GM23338 (cell line): ENCODE measurements around the gene COL25A1. TPM values are rescaled to one million over a fixed set of nuclear protein-coding genes. Genes with fewer than 3 reads are reported as not detected.

Experiments used
- ATAC-seq: fragments of 200-7000 bp; cut with Tn5 transposase; 3 replicates; pipeline ENCODE4 v1.9.1; 2020
- DNase-seq: peaks from one replicate; pipeline ENCODE4 v3.0.0-alpha.2; 2015; ENCODE audit warnings: low spot score
- H2AFZ ChIP-seq: fragments of 200-600 bp; sonication (generic); 2 replicates; pipeline ENCODE4 v1.8.0; 2016; ENCODE audit warnings: antibody characterized with exemption, mild to moderate bottlenecking, moderate library complexity
- H3F3A ChIP-seq: fragments of 200-600 bp; sonication (generic); replicated peaks from 2 replicates; pipeline ENCODE4 v1.8.0; 2017; ENCODE audit warnings: antibody characterized with exemption, mixed run types, low read depth
- H3K27ac ChIP-seq: fragments of 200-600 bp; sonication (generic); 2 replicates; pipeline ENCODE4 v1.6.1; 2016; ENCODE audit warnings: low read depth
- H3K27me3 ChIP-seq: fragments of 200-600 bp; sonication (generic); 2 replicates; pipeline ENCODE4 v1.8.0; 2016; ENCODE audit warnings: mild to moderate bottlenecking, mixed run types, moderate library complexity; ENCODE audit not compliant: insufficient read depth
- H3K36me3 ChIP-seq: fragments of 200-600 bp; sonication (generic); 2 replicates; pipeline ENCODE4 v1.8.0; 2016; ENCODE audit warnings: mild to moderate bottlenecking; ENCODE audit not compliant: insufficient read depth
- H3K4me1 ChIP-seq: fragments of 200-600 bp; sonication (generic); 2 replicates; pipeline ENCODE4 v1.8.0; 2016; ENCODE audit warnings: mild to moderate bottlenecking, moderate library complexity; ENCODE audit not compliant: insufficient read depth
- H3K4me2 ChIP-seq: fragments of 200-600 bp; sonication (generic); 2 replicates; pipeline ENCODE4 v1.7.1; 2017; ENCODE audit warnings: mixed run types
- H3K4me3 ChIP-seq: fragments of 200-600 bp; sonication (generic); 2 replicates; pipeline ENCODE4 v1.6.1; 2016; ENCODE audit warnings: mixed run types
- H3K79me2 ChIP-seq: fragments of 200-600 bp; sonication (generic); replicated peaks from 2 replicates; pipeline ENCODE4 v1.8.0; 2017; ENCODE audit warnings: mild to moderate bottlenecking; ENCODE audit not compliant: insufficient read depth
- H3K9me2 ChIP-seq: fragments of 200-600 bp; sonication (generic); 2 replicates; pipeline ENCODE4 v1.8.0; 2017; ENCODE audit not compliant: insufficient read depth
- H4K20me1 ChIP-seq: fragments of 200-600 bp; sonication (generic); replicated peaks from 2 replicates; pipeline ENCODE4 v1.8.0; 2017; ENCODE audit warnings: mild to moderate bottlenecking; ENCODE audit not compliant: insufficient read depth
- H3K27ac Mint-ChIP-seq: 2 replicates; pipeline ENCODE4 v1.8.0; 2020; ENCODE audit warnings: inconsistent platforms, mild to moderate bottlenecking, moderate library complexity, mixed read lengths
- H3K27me3 Mint-ChIP-seq: 3 replicates; pipeline ENCODE4 v1.8.0; 2022; ENCODE audit warnings: low read depth, mild to moderate bottlenecking, moderate library complexity, mixed read lengths, inconsistent platforms; ENCODE audit not compliant: insufficient read depth, poor library complexity
- H3K36me3 Mint-ChIP-seq: 3 replicates; pipeline ENCODE4 v1.8.0; 2021; ENCODE audit warnings: low read depth, mild to moderate bottlenecking, inconsistent platforms, moderate library complexity, mixed read lengths
- H3K4me1 Mint-ChIP-seq: 3 replicates; pipeline ENCODE4 v1.8.0; 2020; ENCODE audit warnings: mild to moderate bottlenecking, inconsistent platforms, mixed read lengths
- H3K4me3 Mint-ChIP-seq: 3 replicates; pipeline ENCODE4 v1.8.0; 2021; ENCODE audit warnings: moderate library complexity, mild to moderate bottlenecking, inconsistent platforms, mixed read lengths
- H3K9me3 Mint-ChIP-seq: 3 replicates; pipeline ENCODE4 v1.8.0; 2020; ENCODE audit warnings: moderate library complexity, mild to moderate bottlenecking, inconsistent platforms, mixed read lengths
- CREB1 ChIP-seq: fragments of 250-450 bp; sonication (Bioruptor Pico); IDR thresholded peaks from 2 replicates; pipeline ENCODE4 v1.5.0; 2020; ENCODE audit warnings: low read depth, mild to moderate bottlenecking, moderate library complexity
- EZH2 ChIP-seq: fragments of 200-600 bp; sonication (generic); IDR thresholded peaks from one replicate; pipeline ENCODE4 v1.8.0; 2017; ENCODE audit warnings: antibody characterized with exemption, mild to moderate bottlenecking, low read depth; ENCODE audit not compliant: unreplicated experiment
- EZH2phosphoT487 ChIP-seq: fragments of 200-600 bp; sonication (generic); IDR thresholded peaks from one replicate; pipeline ENCODE4 v1.8.1; 2018; ENCODE audit warnings: antibody characterized with exemption; ENCODE audit not compliant: unreplicated experiment
- JUNB ChIP-seq: IDR thresholded peaks from one replicate; pipeline ENCODE4 v1.6.1; 2016; ENCODE audit warnings: antibody characterized with exemption; ENCODE audit not compliant: unreplicated experiment
- NANOG ChIP-seq: IDR thresholded peaks from 2 replicates; pipeline ENCODE4 v1.6.1; 2016; ENCODE audit warnings: antibody characterized with exemption, borderline replicate concordance
- POLR2AphosphoS5 ChIP-seq: IDR thresholded peaks from 2 replicates; pipeline ENCODE4 v1.6.1; 2016; ENCODE audit warnings: antibody characterized with exemption, low read depth
- STAT1 ChIP-seq: IDR thresholded peaks from one replicate; pipeline ENCODE4 v1.6.1; 2016; ENCODE audit warnings: antibody characterized with exemption; ENCODE audit not compliant: unreplicated experiment
- ZNF114 ChIP-seq: fragments of 250-450 bp; sonication (Bioruptor Pico); IDR thresholded peaks from 2 replicates; pipeline ENCODE4 v1.5.0; 2020; ENCODE audit warnings: mild to moderate bottlenecking, moderate library complexity
- ZNF331 ChIP-seq: fragments of 250-450 bp; sonication (Bioruptor Pico); IDR thresholded peaks from 2 replicates; pipeline ENCODE4 v1.5.0; 2020; ENCODE audit warnings: low read depth, mild to moderate bottlenecking, moderate library complexity
- polyA plus RNA-seq: library from polyadenylated mRNA; unstranded; fragments of >200 nt; fragmentation: Nextera tagmentation; extraction: Ambion mirVana; gene quantifications from 2 replicates; pipeline ENCODE4 v1.2.1, GENCODE V29; 2016
- total RNA-seq: library from RNA; depleted of rRNA; stranded (reverse); fragments of >200 nt; shearing (Covaris generic); gene quantifications from 2 replicates; pipeline ENCODE4 v1.2.3, GENCODE V29; 2014
- TF ChIP-seq, protein P1 (sequence below): IDR thresholded peaks from one replicate; pipeline ENCODE4 v1.6.1; 2018; ENCODE audit warnings: antibody characterized with exemption; ENCODE audit not compliant: unreplicated experiment
- TF ChIP-seq, protein P2 (sequence below): IDR thresholded peaks from 2 replicates; pipeline ENCODE4 v1.6.1; 2016; ENCODE audit warnings: antibody characterized with exemption
- TF ChIP-seq, protein P3 (sequence below), 2 experiments: fragments of 200-600 bp in 1 of 2; sonication (generic) in 1 of 2; conservative IDR thresholded peaks; 2 replicates each; pipeline versions ENCODE4 v1.5.1 to v1.6.1; 2016 to 2017; ENCODE audit warnings: antibody characterized with exemption in 2 of 2, low read depth in 2 of 2, mild to moderate bottlenecking in 2 of 2, moderate library complexity in 1 of 2

Gene COL25A1
- total and polyA plus RNA-seq, 2 experiments from 2014 or later: 3.9 to 5.6 TPM

DNA sequence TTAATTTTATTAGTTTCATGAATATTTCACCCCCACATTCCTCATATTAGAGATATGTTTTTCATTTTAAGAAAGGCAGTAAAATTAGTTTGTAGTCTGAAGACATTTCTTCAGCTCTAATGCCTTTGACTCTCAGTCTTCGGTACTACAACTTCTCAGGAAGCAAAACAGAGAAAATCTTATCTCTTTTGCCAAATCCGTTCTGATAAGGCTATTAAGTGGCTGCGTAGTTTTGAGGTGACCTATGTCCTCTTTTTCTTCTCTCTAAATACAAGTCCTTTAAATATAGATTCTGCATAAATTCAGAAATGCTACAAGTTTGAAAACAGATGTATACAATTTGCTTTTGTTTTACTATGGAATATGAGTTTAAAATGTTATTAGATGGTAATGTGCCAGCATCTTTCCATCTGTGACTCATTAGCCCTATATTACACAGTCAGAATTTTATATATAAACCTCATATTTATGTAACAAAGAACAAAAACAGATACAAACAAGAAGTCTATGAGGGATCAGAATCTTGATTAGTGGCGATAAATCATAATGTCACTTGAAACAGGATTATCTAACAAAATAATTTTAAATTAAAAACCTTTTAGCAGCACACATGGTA is 358.4 kb downstream of the COL25A1 start:
- H3K4me1 Mint-ChIP-seq: peaks cover 6% of the 10 kb centered on the region
- H3K27me3 ChIP-seq: no peaks in the 10 kb centered on the region
- H3K9me2 ChIP-seq: no peaks in the 10 kb centered on the region
- H3K36me3 Mint-ChIP-seq: no peaks in the 10 kb centered on the region
- no peak for ATAC-seq
- no peak overlapping the region for H2AFZ ChIP-seq
- H3K27me3 Mint-ChIP-seq: no peaks in the 10 kb centered on the region
- no peak overlapping the region for H3K27ac Mint-ChIP-seq
- no peak overlapping the region for H3K27ac ChIP-seq
- H4K20me1 ChIP-seq: no peaks in the 10 kb centered on the region
- no peak overlapping the region for H3K4me3 ChIP-seq
- H3K9me3 Mint-ChIP-seq: no peaks in the 10 kb centered on the region
- no peak overlapping the region for H3K4me3 Mint-ChIP-seq
- no peak overlapping the region for H3K4me2 ChIP-seq
- DNase-seq: no peak
- H3K36me3 ChIP-seq: no peaks in the 10 kb centered on the region
- H3K79me2 ChIP-seq: no peaks in the 10 kb centered on the region
- H3F3A ChIP-seq: no peaks in the 10 kb centered on the region
- H3K4me1 ChIP-seq: no peaks in the 10 kb centered on the region
- TF ChIP-seq EZH2phosphoT487 (no peak), JUNB (no peak), EZH2 (no peak)
- TF ChIP-seq, protein P1, sequence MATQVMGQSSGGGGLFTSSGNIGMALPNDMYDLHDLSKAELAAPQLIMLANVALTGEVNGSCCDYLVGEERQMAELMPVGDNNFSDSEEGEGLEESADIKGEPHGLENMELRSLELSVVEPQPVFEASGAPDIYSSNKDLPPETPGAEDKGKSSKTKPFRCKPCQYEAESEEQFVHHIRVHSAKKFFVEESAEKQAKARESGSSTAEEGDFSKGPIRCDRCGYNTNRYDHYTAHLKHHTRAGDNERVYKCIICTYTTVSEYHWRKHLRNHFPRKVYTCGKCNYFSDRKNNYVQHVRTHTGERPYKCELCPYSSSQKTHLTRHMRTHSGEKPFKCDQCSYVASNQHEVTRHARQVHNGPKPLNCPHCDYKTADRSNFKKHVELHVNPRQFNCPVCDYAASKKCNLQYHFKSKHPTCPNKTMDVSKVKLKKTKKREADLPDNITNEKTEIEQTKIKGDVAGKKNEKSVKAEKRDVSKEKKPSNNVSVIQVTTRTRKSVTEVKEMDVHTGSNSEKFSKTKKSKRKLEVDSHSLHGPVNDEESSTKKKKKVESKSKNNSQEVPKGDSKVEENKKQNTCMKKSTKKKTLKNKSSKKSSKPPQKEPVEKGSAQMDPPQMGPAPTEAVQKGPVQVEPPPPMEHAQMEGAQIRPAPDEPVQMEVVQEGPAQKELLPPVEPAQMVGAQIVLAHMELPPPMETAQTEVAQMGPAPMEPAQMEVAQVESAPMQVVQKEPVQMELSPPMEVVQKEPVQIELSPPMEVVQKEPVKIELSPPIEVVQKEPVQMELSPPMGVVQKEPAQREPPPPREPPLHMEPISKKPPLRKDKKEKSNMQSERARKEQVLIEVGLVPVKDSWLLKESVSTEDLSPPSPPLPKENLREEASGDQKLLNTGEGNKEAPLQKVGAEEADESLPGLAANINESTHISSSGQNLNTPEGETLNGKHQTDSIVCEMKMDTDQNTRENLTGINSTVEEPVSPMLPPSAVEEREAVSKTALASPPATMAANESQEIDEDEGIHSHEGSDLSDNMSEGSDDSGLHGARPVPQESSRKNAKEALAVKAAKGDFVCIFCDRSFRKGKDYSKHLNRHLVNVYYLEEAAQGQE: no peak

DNA sequence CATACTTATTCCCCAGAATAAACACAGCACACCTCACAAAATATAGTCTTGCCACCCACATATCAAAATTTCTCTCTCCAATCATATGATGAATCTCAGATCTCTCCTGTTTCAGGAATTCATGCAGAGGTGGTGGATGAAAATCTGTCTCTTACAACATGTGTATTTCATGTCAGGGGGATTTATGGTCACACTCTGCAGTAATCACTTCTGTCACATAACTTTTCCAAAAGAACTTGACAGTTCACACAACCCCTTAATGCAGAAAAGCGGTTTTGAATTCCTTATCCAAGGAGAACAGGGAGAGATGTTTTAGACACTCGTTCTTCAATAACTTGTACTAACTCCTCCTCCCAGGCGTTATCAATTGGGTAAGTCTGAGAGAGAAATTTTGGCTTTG is 359.1 kb downstream of the COL25A1 start:
- H3F3A ChIP-seq: no peaks in the 10 kb centered on the region

More for the DNA sequence above, 359.1 kb downstream of the COL25A1 start:
- no peaks in the 10 kb centered on the region for H4K20me1 ChIP-seq
- no peak overlapping the region for H3K4me2 ChIP-seq
- no peaks in the 10 kb centered on the region for H3K79me2 ChIP-seq
- Mint-ChIP-seq H3K9me3 (no peaks in the 10 kb centered on the region), H3K4me3 (no peak overlapping the region), H3K4me1 (peaks cover 6% of the 10 kb centered on the region), H3K36me3 (no peaks in the 10 kb centered on the region), H3K27ac (no peak overlapping the region), H3K27me3 (no peaks in the 10 kb centered on the region)
- H2AFZ ChIP-seq: no peak overlapping the region
- ATAC-seq (no peak), DNase-seq (no peak)
- no peaks in the 10 kb centered on the region for H3K36me3 ChIP-seq
- no peak overlapping the region for H3K27ac ChIP-seq
- H3K27me3 ChIP-seq: no peaks in the 10 kb centered on the region
- H3K4me3 ChIP-seq: no peak overlapping the region
- no peaks in the 10 kb centered on the region for H3K9me2 ChIP-seq
- no peaks in the 10 kb centered on the region for H3K4me1 ChIP-seq
- TF ChIP-seq, protein P2, sequence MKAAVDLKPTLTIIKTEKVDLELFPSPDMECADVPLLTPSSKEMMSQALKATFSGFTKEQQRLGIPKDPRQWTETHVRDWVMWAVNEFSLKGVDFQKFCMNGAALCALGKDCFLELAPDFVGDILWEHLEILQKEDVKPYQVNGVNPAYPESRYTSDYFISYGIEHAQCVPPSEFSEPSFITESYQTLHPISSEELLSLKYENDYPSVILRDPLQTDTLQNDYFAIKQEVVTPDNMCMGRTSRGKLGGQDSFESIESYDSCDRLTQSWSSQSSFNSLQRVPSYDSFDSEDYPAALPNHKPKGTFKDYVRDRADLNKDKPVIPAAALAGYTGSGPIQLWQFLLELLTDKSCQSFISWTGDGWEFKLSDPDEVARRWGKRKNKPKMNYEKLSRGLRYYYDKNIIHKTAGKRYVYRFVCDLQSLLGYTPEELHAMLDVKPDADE: no peak
- TF ChIP-seq STAT1: no peak
- TF ChIP-seq ZNF114: no peak
- TF ChIP-seq, protein P3, sequence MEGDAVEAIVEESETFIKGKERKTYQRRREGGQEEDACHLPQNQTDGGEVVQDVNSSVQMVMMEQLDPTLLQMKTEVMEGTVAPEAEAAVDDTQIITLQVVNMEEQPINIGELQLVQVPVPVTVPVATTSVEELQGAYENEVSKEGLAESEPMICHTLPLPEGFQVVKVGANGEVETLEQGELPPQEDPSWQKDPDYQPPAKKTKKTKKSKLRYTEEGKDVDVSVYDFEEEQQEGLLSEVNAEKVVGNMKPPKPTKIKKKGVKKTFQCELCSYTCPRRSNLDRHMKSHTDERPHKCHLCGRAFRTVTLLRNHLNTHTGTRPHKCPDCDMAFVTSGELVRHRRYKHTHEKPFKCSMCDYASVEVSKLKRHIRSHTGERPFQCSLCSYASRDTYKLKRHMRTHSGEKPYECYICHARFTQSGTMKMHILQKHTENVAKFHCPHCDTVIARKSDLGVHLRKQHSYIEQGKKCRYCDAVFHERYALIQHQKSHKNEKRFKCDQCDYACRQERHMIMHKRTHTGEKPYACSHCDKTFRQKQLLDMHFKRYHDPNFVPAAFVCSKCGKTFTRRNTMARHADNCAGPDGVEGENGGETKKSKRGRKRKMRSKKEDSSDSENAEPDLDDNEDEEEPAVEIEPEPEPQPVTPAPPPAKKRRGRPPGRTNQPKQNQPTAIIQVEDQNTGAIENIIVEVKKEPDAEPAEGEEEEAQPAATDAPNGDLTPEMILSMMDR (conservative IDR thresholded peaks at IDR 0.05; ENCODE audit: low read depth in 2 of 2): no peak
- no peak for TF ChIP-seq NANOG
- TF ChIP-seq CREB1 (CRISPR knock-in tag): no peak
- TF ChIP-seq EZH2phosphoT487: no peak
- TF ChIP-seq POLR2AphosphoS5: no peak
- TF ChIP-seq ZNF331: no peak
- TF ChIP-seq JUNB: no peak
